ENCODE data around the gene MON2. TPM values are rescaled to one million over a fixed set of nuclear protein-coding genes. Genes with fewer than 3 reads are reported as not detected.

Gene MON2
- total RNA-seq, 2 donors from 2014 or later = 99.4 to 129 TPM

- no peak for ATAC-seq
- DNase-seq = no peak
- 61 to 80% methylated on average over 3 of the region's 3 CpGs for WGBS, 2 donors
Observed at GRCh38 chr12:62472472-62472871, 5.8 kb downstream of the MON2 start.

GRCh38 chr12:62481843-62482540 lies 15.4 kb downstream of the MON2 start:
- H3K4me1 ChIP-seq = peaks cover 11% of the 10 kb centered on the region
- no peaks in the 10 kb centered on the region for H3K9me3 ChIP-seq
- no peak overlapping the region for H3K4me3 ChIP-seq
- no peak overlapping the region for H3K27ac ChIP-seq
- no peaks in the 10 kb centered on the region for H3K27me3 ChIP-seq
- DNase-seq = no peak
- WGBS, 2 donors = 76 to 86% methylated on average over 4 of the region's 4 CpGs
- TF ChIP-seq CTCF (IDR thresholded peaks at IDR 0.05) (no peak), POLR2A (IDR thresholded peaks at IDR 0.05) (no peak)
- H3K36me3 ChIP-seq (replicated peaks in 1 of 2; ENCODE audit: insufficient read depth in 1 of 2, low read depth in 2 of 2) = no peaks in the 10 kb centered on the region
- intact Hi-C loops (cut with DNase I) = no loop called here
- no peak for ATAC-seq

More at GRCh38 chr12:62472472-62472871, 5.8 kb downstream of the MON2 start:
- H3K27ac ChIP-seq = no peak overlapping the region
- no peaks in the 10 kb centered on the region for H3K9me3 ChIP-seq
- peaks cover 12% of the 10 kb centered on the region for H3K4me1 ChIP-seq
- H3K27me3 ChIP-seq = no peaks in the 10 kb centered on the region
- H3K36me3 ChIP-seq (replicated peaks in 1 of 2; ENCODE audit: insufficient read depth in 1 of 2, low read depth in 2 of 2) = no peaks in the 10 kb centered on the region
- intact Hi-C loops (cut with DNase I) = no loop called here
- no peak overlapping the region for H3K4me3 ChIP-seq
- TF ChIP-seq POLR2A (IDR thresholded peaks at IDR 0.05) = no peak
- no peak for TF ChIP-seq CTCF (IDR thresholded peaks at IDR 0.05)

- Histone ChIP-seq H3K4me1 (peaks cover 11% of the 10 kb centered on the region), H3K9me3 (no peaks in the 10 kb centered on the region), H3K27ac (no peak overlapping the region), H3K36me3 (replicated peaks in 1 of 2; ENCODE audit: insufficient read depth in 1 of 2, low read depth in 2 of 2) (no peaks in the 10 kb centered on the region), H3K4me3 (no peak overlapping the region), H3K27me3 (no peaks in the 10 kb centered on the region)
- intact Hi-C loops (cut with DNase I) = no loop called here
- DNase-seq = no peak
- no peak for ATAC-seq
- WGBS, 2 donors = 77 to 99% methylated on average over 3 of the region's 3 CpGs
- no peak for TF ChIP-seq POLR2A (IDR thresholded peaks at IDR 0.05)
- TF ChIP-seq CTCF (IDR thresholded peaks at IDR 0.05) = no peak
Observed at GRCh38 chr12:62482769-62483168, 16.1 kb downstream of the MON2 start.

- no peak for ATAC-seq
- H3K4me1 ChIP-seq = peaks cover 7% of the 10 kb centered on the region
- H3K9me3 ChIP-seq = no peaks in the 10 kb centered on the region
- no peaks in the 10 kb centered on the region for H3K27me3 ChIP-seq
- 82 to 84% methylated on average over 2 of the region's 2 CpGs for WGBS, 2 donors
- no peaks in the 10 kb centered on the region for H3K36me3 ChIP-seq (replicated peaks in 1 of 2; ENCODE audit: insufficient read depth in 1 of 2, low read depth in 2 of 2)
- DNase-seq = no peak
- intact Hi-C loops (cut with DNase I) = no loop called here
- TF ChIP-seq CTCF (IDR thresholded peaks at IDR 0.05) (no peak), POLR2A (IDR thresholded peaks at IDR 0.05) (no peak)
- no peak overlapping the region for H3K27ac ChIP-seq
- H3K4me3 ChIP-seq = no peak overlapping the region
Observed at GRCh38 chr12:62484233-62484632, 17.6 kb downstream of the MON2 start.

GRCh38 chr12:62505786-62506185 lies 39.2 kb downstream of the MON2 start:
- no peak for TF ChIP-seq CTCF (IDR thresholded peaks at IDR 0.05)
- no peak for TF ChIP-seq POLR2A (IDR thresholded peaks at IDR 0.05)
- Histone ChIP-seq H3K4me1 (peaks cover 12% of the 10 kb centered on the region), H3K9me3 (no peaks in the 10 kb centered on the region), H3K4me3 (no peak overlapping the region), H3K27ac (no peak overlapping the region), H3K27me3 (no peaks in the 10 kb centered on the region), H3K36me3 (replicated peaks in 1 of 2; ENCODE audit: insufficient read depth in 1 of 2, low read depth in 2 of 2) (peaks cover 0 to 5% of the 10 kb centered on the region in 2 donors)
- intact Hi-C loops (cut with DNase I) = no loop called here
- no peak for DNase-seq
- WGBS, 2 donors = 91 to 97% methylated on average over 3 of the region's 3 CpGs
- no peak for ATAC-seq

Data from body of pancreas (tissue), 4 donors.